ENCODE measurements around the gene ASTN2. TPM values are rescaled to one million over a fixed set of nuclear protein-coding genes. Genes with fewer than 3 reads are reported as not detected.
"Not testable (repeated sequence)": the region's sequence is repeated elsewhere in the genome, so short reads cannot be mapped to it uniquely, and the experiment has no call there.

Gene ASTN2
- total RNA-seq, 1 donor from 2014 or later, result 2.7 TPM

DNA sequence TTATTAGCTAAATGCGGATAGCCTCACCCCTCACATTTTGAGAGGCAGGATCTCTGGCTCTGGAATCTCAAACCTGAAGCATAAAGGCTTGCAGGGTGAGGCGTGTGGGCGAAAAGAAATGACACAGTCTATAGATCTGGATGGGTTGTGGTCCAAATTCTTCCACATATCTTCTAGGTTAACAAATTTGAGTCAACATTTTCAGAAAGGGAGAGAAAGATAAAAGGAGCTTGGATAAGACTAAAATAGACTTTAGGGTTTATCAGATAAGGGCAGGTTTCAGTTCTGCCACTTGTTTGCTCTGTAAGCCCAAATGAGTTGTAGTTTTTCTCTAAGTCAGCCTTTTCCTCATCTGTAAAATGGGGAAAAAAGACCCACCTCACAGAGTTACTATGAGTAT, 506.9 kb downstream of the ASTN2 start:
- H3K27ac Mint-ChIP-seq, result no peak overlapping the region

DNA sequence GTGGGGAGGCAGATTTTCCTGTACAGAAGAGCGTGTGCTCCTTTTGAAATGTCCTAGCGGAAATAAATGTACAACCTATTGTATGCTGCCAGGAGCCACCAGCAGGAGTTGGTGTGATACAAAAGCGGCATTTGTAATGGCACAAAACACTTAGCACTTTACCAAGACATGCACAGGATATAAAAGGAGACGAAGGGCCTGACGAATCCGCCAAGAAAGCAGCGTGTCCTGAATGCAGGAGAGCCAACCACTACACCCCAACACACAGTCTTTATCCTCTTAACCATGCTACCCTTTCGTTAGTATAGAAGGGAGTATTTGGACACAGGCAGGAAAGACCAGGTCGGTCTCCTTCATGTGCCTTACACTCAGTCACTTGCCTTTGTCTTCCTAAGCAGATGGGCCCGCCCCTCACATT, 509.7 kb downstream of the ASTN2 start:
- H3K36me3 Mint-ChIP-seq (ENCODE audit: low read depth), result no peaks in the 10 kb centered on the region
- no peak for DNase-seq (ENCODE audit: low spot score)
- H3K4me1 Mint-ChIP-seq (ENCODE audit: low read depth), result peaks cover 3% of the 10 kb centered on the region
- intact Hi-C loops (cut with micrococcal nuclease), result no loop called here
- no peaks in the 10 kb centered on the region for H3K9me3 Mint-ChIP-seq
- H3K4me3 Mint-ChIP-seq (ENCODE audit: low read depth), result no peak overlapping the region
- H3K27me3 Mint-ChIP-seq (ENCODE audit: low read depth), result no peaks in the 10 kb centered on the region
- H3K27ac Mint-ChIP-seq, result no peak overlapping the region

More for the DNA sequence above, 506.9 kb downstream of the ASTN2 start:
- no peak for DNase-seq (ENCODE audit: low spot score)
- Mint-ChIP-seq H3K27me3 (ENCODE audit: low read depth) (no peaks in the 10 kb centered on the region), H3K36me3 (ENCODE audit: low read depth) (no peaks in the 10 kb centered on the region), H3K4me3 (ENCODE audit: low read depth) (no peak overlapping the region), H3K9me3 (no peaks in the 10 kb centered on the region), H3K4me1 (ENCODE audit: low read depth) (peaks cover 3% of the 10 kb centered on the region)
- intact Hi-C loops (cut with micrococcal nuclease), result no loop called here

DNA sequence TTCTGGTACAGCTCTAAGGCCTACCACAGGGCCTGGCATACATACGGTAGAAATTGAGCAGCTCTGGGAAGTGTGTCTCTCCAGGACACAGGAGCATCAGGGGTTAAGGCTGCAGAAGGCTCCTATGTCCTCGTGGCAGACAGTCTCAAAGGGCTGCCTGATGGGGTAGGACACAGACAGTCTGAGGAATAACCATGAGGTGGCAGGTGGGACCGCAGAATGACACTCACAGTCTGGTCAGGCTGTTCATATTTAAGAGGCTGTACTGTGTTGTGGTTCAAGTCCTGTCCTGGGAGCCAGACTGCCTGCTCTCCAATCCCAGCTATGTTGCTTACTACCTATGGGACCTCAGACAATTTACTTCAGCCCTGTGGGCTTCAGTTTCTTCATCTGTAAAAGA, 510.7 kb downstream of the ASTN2 start:
- H3K27me3 Mint-ChIP-seq (ENCODE audit: low read depth), result no peaks in the 10 kb centered on the region
- H3K27ac Mint-ChIP-seq, result no peak overlapping the region
- no peak overlapping the region for H3K4me3 Mint-ChIP-seq (ENCODE audit: low read depth)
- H3K36me3 Mint-ChIP-seq (ENCODE audit: low read depth), result no peaks in the 10 kb centered on the region
- DNase-seq (ENCODE audit: low spot score), result no peak
- peaks cover 3% of the 10 kb centered on the region for H3K4me1 Mint-ChIP-seq (ENCODE audit: low read depth)
- intact Hi-C loops (cut with micrococcal nuclease), result no loop called here
- peaks cover 7% of the 10 kb centered on the region for H3K9me3 Mint-ChIP-seq

DNA sequence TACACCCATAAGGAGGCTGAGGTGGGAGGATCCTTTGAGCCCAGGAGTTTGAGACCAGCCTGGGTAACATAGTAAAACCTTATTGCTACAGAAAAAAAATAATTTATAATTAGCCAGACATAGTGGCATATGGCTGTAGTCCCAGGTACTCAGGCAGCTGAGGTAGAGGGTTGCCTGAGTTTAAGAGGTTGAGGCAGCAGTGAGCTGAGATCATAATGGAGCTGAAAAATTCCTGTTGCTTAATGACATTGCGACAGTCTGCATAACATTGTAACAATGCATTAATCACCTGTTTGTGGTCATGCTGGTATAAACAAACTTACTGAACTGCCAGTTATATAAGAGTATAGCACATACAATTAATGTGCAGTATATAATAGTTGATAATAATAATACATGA, 513.6 kb downstream of the ASTN2 start:
- no peak for DNase-seq (ENCODE audit: low spot score)
- H3K4me3 Mint-ChIP-seq (ENCODE audit: low read depth), result no peak overlapping the region
- peaks cover 8% of the 10 kb centered on the region for H3K9me3 Mint-ChIP-seq
- H3K27me3 Mint-ChIP-seq (ENCODE audit: low read depth), result no peaks in the 10 kb centered on the region
- no peaks in the 10 kb centered on the region for H3K4me1 Mint-ChIP-seq (ENCODE audit: low read depth)
- no peak overlapping the region for H3K27ac Mint-ChIP-seq
- H3K36me3 Mint-ChIP-seq (ENCODE audit: low read depth), result no peaks in the 10 kb centered on the region
- intact Hi-C loops (cut with micrococcal nuclease), result no loop called here

DNA sequence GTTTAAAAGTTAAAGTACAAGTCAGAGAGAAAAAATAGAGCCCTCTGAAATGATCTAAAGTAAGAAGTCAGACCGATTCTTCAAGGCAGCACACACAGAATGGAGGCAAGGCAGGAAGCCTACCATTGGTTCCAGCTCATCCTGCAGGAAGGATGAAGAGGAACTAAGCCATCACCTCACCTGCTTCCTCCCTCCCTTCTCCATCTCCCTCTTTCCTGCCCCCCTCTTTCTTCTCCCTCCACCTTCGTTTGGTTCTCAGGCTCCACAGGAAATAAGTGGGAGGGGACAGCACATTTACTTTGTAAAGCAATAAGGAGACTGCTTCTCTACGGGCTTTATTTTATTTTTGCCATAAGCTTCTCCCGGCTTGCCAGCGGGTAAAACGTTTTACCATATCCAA, 514.3 kb downstream of the ASTN2 start:
- no peak for DNase-seq (ENCODE audit: low spot score)
- H3K27me3 Mint-ChIP-seq (ENCODE audit: low read depth), result no peaks in the 10 kb centered on the region
- H3K9me3 Mint-ChIP-seq, result peaks cover 8% of the 10 kb centered on the region
- H3K4me1 Mint-ChIP-seq (ENCODE audit: low read depth), result no peaks in the 10 kb centered on the region
- H3K27ac Mint-ChIP-seq, result no peak overlapping the region
- no peaks in the 10 kb centered on the region for H3K36me3 Mint-ChIP-seq (ENCODE audit: low read depth)
- no peak overlapping the region for H3K4me3 Mint-ChIP-seq (ENCODE audit: low read depth)
- intact Hi-C loops (cut with micrococcal nuclease), result no loop called here

DNA sequence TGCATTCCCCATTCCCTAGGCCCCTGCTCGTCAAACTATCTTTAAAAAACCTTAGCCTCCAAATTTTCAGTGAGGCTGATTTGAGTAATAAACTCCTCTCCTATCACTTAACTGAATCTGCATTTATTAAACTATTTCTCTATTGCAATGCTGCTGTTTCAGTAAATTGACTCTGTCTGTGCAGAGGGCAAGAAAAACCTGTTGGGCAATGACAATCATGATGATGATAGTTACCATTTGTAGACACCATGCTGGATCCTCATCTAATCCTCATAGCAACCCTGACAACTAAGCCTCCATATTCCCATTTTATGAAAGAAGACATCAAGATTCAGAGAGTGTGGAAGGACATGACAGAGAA, 514.9 kb downstream of the ASTN2 start:
- intact Hi-C loops (cut with micrococcal nuclease), result no loop called here
- no peak overlapping the region for H3K4me3 Mint-ChIP-seq (ENCODE audit: low read depth)
- H3K4me1 Mint-ChIP-seq (ENCODE audit: low read depth), result no peaks in the 10 kb centered on the region
- H3K36me3 Mint-ChIP-seq (ENCODE audit: low read depth), result no peaks in the 10 kb centered on the region
- peaks cover 8% of the 10 kb centered on the region for H3K9me3 Mint-ChIP-seq
- no peak for DNase-seq (ENCODE audit: low spot score)
- no peak overlapping the region for H3K27ac Mint-ChIP-seq
- no peaks in the 10 kb centered on the region for H3K27me3 Mint-ChIP-seq (ENCODE audit: low read depth)

DNA sequence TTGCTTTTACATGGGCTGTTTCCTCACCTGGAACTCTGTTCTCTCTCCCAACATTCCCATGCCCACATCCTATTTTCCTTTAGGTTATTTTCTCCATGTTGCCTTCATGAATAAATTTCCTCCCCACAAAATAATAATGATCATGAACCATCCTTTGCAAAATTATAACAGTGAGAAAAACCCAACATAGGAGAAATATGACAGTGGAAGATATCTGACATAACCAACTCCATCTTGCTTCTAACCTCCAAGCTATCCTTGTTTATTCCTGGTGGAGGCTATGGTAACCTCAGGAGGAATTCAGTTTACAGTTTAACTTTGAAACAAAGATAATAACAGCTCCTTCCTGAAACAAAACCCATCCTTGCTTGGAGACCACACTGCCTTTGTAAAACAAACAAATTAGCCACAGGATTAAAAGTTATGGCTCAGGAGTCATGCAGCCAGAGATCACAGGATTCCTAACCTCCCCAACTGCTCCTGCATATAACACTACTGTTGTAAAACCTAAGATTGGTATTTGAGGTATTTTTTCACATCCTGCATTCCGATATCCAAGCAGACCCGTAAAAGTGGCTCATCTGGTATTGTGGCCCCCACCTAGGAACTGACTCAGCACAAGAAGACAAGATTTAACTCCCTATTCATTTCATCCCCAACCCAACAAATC, 515.4 kb downstream of the ASTN2 start:
- DNase-seq (ENCODE audit: low spot score), result no peak
- Mint-ChIP-seq H3K36me3 (ENCODE audit: low read depth) (no peaks in the 10 kb centered on the region), H3K4me3 (ENCODE audit: low read depth) (no peak overlapping the region), H3K27me3 (ENCODE audit: low read depth) (no peaks in the 10 kb centered on the region), H3K4me1 (ENCODE audit: low read depth) (no peaks in the 10 kb centered on the region), H3K27ac (no peak overlapping the region), H3K9me3 (peaks cover 8% of the 10 kb centered on the region)
- intact Hi-C loops (cut with micrococcal nuclease), result no loop called here

DNA sequence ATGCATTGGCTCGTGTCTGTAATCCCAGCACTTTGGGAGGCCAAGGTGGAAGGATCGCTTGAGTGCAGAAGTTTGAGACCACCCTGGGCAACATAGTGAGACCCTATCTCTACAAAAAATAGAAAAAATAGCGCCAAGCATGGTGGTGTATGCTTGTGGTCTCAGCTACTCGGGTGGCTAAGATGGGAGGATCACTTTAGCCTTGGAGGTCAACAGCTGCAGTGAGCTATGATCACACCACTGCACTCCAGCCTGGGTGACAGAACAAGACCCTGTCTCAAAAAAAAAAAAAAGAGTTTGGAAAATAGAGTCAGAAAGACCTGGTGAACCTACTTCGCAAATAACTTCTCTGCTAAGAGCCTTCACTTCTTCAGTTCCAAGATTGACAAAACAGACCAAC, 516.7 kb downstream of the ASTN2 start:
- DNase-seq (ENCODE audit: low spot score); H3K4me3 Mint-ChIP-seq (ENCODE audit: low read depth); H3K27me3 Mint-ChIP-seq (ENCODE audit: low read depth); intact Hi-C loops (cut with micrococcal nuclease); H3K4me1 Mint-ChIP-seq (ENCODE audit: low read depth); H3K27ac Mint-ChIP-seq; H3K9me3 Mint-ChIP-seq; H3K36me3 Mint-ChIP-seq (ENCODE audit: low read depth): not testable (repeated sequence)

DNA sequence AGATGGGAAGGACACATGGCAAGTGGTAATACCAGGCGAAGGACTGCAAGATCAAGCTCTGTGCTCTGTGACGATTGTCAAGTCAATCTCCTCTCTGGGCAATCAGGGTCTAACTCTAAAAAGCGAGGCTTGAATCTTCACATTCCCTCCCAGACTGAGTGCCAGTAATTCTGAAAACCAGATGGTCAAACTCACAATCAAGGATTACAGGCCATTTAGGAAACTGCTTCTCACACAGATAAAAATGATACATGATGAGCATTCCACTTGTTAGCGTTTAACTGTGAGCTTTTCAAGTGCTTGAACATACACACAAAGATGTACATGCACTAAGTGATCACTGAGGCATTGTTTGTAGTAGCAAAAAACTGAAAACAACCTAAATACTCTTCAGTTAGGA, 517.7 kb downstream of the ASTN2 start:
- Mint-ChIP-seq H3K4me1 (ENCODE audit: low read depth) (no peaks in the 10 kb centered on the region), H3K9me3 (peaks cover 8% of the 10 kb centered on the region), H3K27me3 (ENCODE audit: low read depth) (no peaks in the 10 kb centered on the region), H3K36me3 (ENCODE audit: low read depth) (no peaks in the 10 kb centered on the region), H3K4me3 (ENCODE audit: low read depth) (no peak overlapping the region), H3K27ac (no peak overlapping the region)
- no peak for DNase-seq (ENCODE audit: low spot score)
- intact Hi-C loops (cut with micrococcal nuclease), result no loop called here

DNA sequence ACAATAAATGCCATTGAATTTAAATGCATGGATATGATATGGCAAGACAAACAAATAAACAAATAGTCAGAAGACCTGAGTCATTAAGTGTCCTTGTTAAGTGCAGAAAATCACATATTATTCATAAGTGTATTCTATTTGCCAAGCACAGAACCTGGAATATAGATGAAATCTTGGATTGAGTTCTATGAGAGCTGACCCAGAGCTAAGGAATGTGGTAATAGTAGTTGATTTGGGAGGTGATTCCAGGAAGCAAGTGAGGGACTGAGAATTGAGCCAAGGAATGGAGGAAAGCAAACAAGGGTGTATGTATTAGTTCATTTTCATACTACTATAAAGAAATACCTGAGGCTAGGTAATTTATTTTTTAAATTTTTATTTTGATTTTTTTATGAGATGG, 518.9 kb downstream of the ASTN2 start:
- H3K27me3 Mint-ChIP-seq (ENCODE audit: low read depth), result no peaks in the 10 kb centered on the region
- H3K4me3 Mint-ChIP-seq (ENCODE audit: low read depth), result no peak overlapping the region
- H3K27ac Mint-ChIP-seq, result no peak overlapping the region
- no peak for DNase-seq (ENCODE audit: low spot score)
- H3K4me1 Mint-ChIP-seq (ENCODE audit: low read depth), result no peaks in the 10 kb centered on the region
- no peaks in the 10 kb centered on the region for H3K36me3 Mint-ChIP-seq (ENCODE audit: low read depth)
- H3K9me3 Mint-ChIP-seq, result peaks cover 8% of the 10 kb centered on the region
- intact Hi-C loops (cut with micrococcal nuclease), result no loop called here

DNA sequence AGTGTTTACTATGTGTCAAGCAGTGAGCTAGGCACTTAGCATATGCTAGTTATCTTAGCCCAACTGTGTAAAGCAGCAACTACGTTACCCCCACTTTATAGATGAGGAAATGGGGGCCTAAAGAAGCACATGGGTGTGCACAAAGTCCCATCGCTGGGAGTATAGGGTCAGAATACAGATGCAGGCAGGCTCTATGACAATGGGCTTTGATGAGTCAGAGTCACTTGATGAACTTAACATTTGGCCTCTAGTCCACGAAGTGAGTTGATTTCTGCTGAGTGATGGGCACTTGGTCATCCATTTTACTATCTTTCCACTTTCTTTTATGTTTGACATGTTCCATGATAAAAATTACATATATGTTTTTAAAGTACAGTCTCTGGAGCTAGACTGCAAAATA, 523.4 kb downstream of the ASTN2 start:
- no peaks in the 10 kb centered on the region for H3K4me1 Mint-ChIP-seq (ENCODE audit: low read depth)

DNA sequence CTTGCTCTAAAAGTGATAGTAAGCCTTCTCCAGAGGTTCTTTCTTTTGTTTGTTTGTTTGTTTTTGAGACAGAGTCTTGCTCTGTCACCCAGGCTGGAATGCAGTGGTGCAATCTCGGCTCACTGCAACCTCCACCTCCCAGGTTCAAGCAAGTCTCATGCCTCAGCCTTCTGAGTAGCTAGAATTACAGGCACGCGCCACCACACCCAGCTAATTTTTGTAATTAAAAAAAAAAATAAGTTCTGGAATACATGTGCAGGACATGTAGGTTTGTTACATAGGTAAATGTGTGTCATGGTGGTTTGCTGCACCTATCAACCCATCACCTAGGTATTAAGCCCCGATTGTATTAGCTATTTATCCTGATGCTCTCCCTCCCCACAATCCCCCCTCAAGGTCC, 526.4 kb downstream of the ASTN2 start:
- H3K4me1 Mint-ChIP-seq (ENCODE audit: low read depth); H3K27me3 Mint-ChIP-seq (ENCODE audit: low read depth); H3K4me3 Mint-ChIP-seq (ENCODE audit: low read depth); H3K9me3 Mint-ChIP-seq; H3K27ac Mint-ChIP-seq; DNase-seq (ENCODE audit: low spot score); intact Hi-C loops (cut with micrococcal nuclease); H3K36me3 Mint-ChIP-seq (ENCODE audit: low read depth): not testable (repeated sequence)

More for the DNA sequence above, 523.4 kb downstream of the ASTN2 start:
- Mint-ChIP-seq H3K27ac (no peak overlapping the region), H3K36me3 (ENCODE audit: low read depth) (no peaks in the 10 kb centered on the region), H3K9me3 (peaks cover 3% of the 10 kb centered on the region), H3K4me3 (ENCODE audit: low read depth) (no peak overlapping the region), H3K27me3 (ENCODE audit: low read depth) (no peaks in the 10 kb centered on the region)
- intact Hi-C loops (cut with micrococcal nuclease), result no loop called here
- no peak for DNase-seq (ENCODE audit: low spot score)

DNA sequence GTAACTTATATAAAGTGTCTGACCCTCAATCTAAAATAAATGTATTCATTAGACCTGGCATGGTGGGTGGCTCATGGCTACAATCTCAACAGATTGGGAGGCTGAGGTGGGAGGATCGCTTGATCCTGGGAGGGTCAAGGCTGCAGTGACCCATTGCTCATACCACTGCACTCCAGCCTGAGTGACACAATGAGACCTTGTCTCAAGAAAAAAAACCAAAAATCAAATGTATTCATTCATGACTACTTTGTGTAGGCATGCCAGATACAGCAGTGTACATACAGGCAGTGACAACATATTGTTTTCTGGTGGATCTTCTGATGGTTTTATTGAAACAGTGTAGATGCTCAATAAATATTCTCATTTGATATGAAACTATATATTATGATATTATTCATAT, 526.8 kb downstream of the ASTN2 start:
- no peaks in the 10 kb centered on the region for H3K36me3 Mint-ChIP-seq (ENCODE audit: low read depth)
- intact Hi-C loops (cut with micrococcal nuclease), result no loop called here

DNA sequence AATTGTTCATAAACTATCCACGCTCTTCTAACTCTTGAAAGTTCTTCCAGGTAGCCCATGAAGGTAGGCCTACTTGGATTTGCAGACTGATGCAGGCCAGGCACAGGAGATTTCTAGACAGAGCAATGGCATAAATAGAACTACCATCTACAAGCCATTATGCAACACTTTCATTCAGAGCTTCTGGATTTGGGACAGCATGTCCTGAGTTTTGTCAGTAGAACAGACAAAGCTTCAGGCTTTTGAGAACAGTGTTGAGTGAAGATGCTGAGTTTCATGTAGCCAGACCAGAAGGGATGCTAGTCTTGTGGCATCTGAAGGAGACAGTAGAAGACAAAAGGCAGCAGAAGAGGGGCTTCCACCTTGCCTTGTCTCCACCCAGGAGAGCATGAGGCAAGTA, 531.2 kb downstream of the ASTN2 start:
- H3K4me3 Mint-ChIP-seq (ENCODE audit: low read depth), result no peak overlapping the region
- H3K4me1 Mint-ChIP-seq (ENCODE audit: low read depth), result no peaks in the 10 kb centered on the region
- no peaks in the 10 kb centered on the region for H3K27me3 Mint-ChIP-seq (ENCODE audit: low read depth)
- no peak overlapping the region for H3K27ac Mint-ChIP-seq
- intact Hi-C loops (cut with micrococcal nuclease), result no loop called here
- H3K9me3 Mint-ChIP-seq, result peaks cover 3% of the 10 kb centered on the region
- H3K36me3 Mint-ChIP-seq (ENCODE audit: low read depth), result no peaks in the 10 kb centered on the region
- no peak for DNase-seq (ENCODE audit: low spot score)

More for the DNA sequence above, 526.8 kb downstream of the ASTN2 start:
- Mint-ChIP-seq H3K27me3 (ENCODE audit: low read depth) (no peaks in the 10 kb centered on the region), H3K4me3 (ENCODE audit: low read depth) (no peak overlapping the region), H3K9me3 (peaks cover 3% of the 10 kb centered on the region), H3K4me1 (ENCODE audit: low read depth) (no peaks in the 10 kb centered on the region), H3K27ac (no peak overlapping the region)
- no peak for DNase-seq (ENCODE audit: low spot score)

Data from activated T-helper 2 cell treated with anti-CD3 and anti-CD28 coated beads, Interferon-gamma antibody, Interleukin-2, Interleukin-4, amounts not matched to agents 10 μg/mL and 5 μg/mL and 100 μg/mL, durations not matched to agents 14 hours and 24 hours and 36 hours (primary cell).